ENCODE measurements around the gene MYPN. TPM values are rescaled to one million over a fixed set of nuclear protein-coding genes. Genes with fewer than 3 reads are reported as not detected.

Gene MYPN
- total and polyA plus RNA-seq, 2 experiments from 2014 or later: not detected

- ATAC-seq: no peak
- H3K79me2 ChIP-seq (replicated peaks; ENCODE audit: insufficient read depth): no peaks in the 10 kb centered on the region
- H3K36me3 ChIP-seq (ENCODE audit: insufficient read depth): no peaks in the 10 kb centered on the region
These were observed 739 bp downstream of the MYPN start for GRCh38 chr10:68110027-68110426.

More at GRCh38 chr10:68110027-68110426, 739 bp downstream of the MYPN start:
- H3F3A ChIP-seq (replicated peaks; ENCODE audit: low read depth): no peaks in the 10 kb centered on the region
- H3K9me2 ChIP-seq (ENCODE audit: insufficient read depth): no peaks in the 10 kb centered on the region
- TF ChIP-seq POLR2AphosphoS5 (IDR thresholded peaks at IDR 0.05; ENCODE audit: low read depth) (no peak), ZNF462 (CRISPR knock-in tag; IDR thresholded peaks at IDR 0.05) (no peak), CREB1 (CRISPR knock-in tag; IDR thresholded peaks at IDR 0.05; ENCODE audit: low read depth) (no peak), EZH2 (IDR thresholded peaks at IDR 0.05; ENCODE audit: low read depth, unreplicated experiment) (no peak), REST (IDR thresholded peaks at IDR 0.05; ENCODE audit: unreplicated experiment) (no peak), JUNB (IDR thresholded peaks at IDR 0.05; ENCODE audit: unreplicated experiment) (no peak), ZNF331 (CRISPR knock-in tag; IDR thresholded peaks at IDR 0.05; ENCODE audit: low read depth) (no peak), ZNF114 (CRISPR knock-in tag; IDR thresholded peaks at IDR 0.05) (no peak), CTCF (conservative IDR thresholded peaks at IDR 0.05; ENCODE audit: low read depth in 2 of 2) (no peak), ETS1 (IDR thresholded peaks at IDR 0.05) (no peak)
- no peaks in the 10 kb centered on the region for H3K27me3 ChIP-seq (ENCODE audit: insufficient read depth)
- Mint-ChIP-seq H3K27me3 (ENCODE audit: insufficient read depth, low read depth, poor library complexity) (no peaks in the 10 kb centered on the region), H3K9me3 (no peaks in the 10 kb centered on the region), H3K4me3 (no peak overlapping the region), H3K4me1 (peaks cover 7% of the 10 kb centered on the region; the same call in 2 of the 3 replicates), H3K27ac (no peak overlapping the region), H3K36me3 (ENCODE audit: low read depth) (no peaks in the 10 kb centered on the region)
- no peaks in the 10 kb centered on the region for H3K4me1 ChIP-seq (ENCODE audit: insufficient read depth)
- H3K27ac ChIP-seq (ENCODE audit: low read depth): no peak overlapping the region
- no peak overlapping the region for H3K4me2 ChIP-seq
- no peak overlapping the region for H3K4me3 ChIP-seq
- DNase-seq (ENCODE audit: low spot score): no peak
- H2AFZ ChIP-seq: no peak overlapping the region
- no peaks in the 10 kb centered on the region for H4K20me1 ChIP-seq (replicated peaks; ENCODE audit: insufficient read depth)
